ENCODE data around the gene LAMC3. TPM values are rescaled to one million over a fixed set of nuclear protein-coding genes. Genes with fewer than 3 reads are reported as not detected.

The LAMC3 gene
- total RNA-seq, 1 donor from 2014 or later, result not detected

GRCh38 chr9:130970855-130971254 lies 38.1 kb upstream of the LAMC3 start:
- Histone ChIP-seq H3K9me3 (ENCODE audit: low read depth) (no peaks in the 10 kb centered on the region), H3K4me1 (peaks cover 6% of the 10 kb centered on the region), H3K4me2 (no peak overlapping the region), H3K36me3 (no peaks in the 10 kb centered on the region), H3F3A (ENCODE audit: low read depth) (peaks cover 17% of the 10 kb centered on the region), H3K9ac (no peak overlapping the region), H4K20me1 (ENCODE audit: low read depth) (no peaks in the 10 kb centered on the region), H3K27ac (no peak overlapping the region), H3K79me2 (ENCODE audit: low read depth) (no peaks in the 10 kb centered on the region), H3K4me3 (no peak overlapping the region), H2AFZ (replicated peaks) (peak overlapping the region; percentile 73), H3K27me3 (no peaks in the 10 kb centered on the region)
- Mint-ChIP-seq H3K27ac (no peak overlapping the region), H3K36me3 (no peaks in the 10 kb centered on the region), H3K4me3 (no peak overlapping the region), H3K27me3 (ENCODE audit: insufficient read depth, low read depth) (peaks cover 14% of the 10 kb centered on the region), H3K4me1 (peaks cover 25% of the 10 kb centered on the region), H3K9me3 (no peaks in the 10 kb centered on the region)
- DNase-seq (ENCODE audit: low spot score), result no peak
- no peak for TF ChIP-seq CTCF (IDR thresholded peaks at IDR 0.05)
- no peak for TF ChIP-seq EZH2phosphoT487 (IDR thresholded peaks at IDR 0.05)
- no peak for TF ChIP-seq EZH2 (IDR thresholded peaks at IDR 0.05)

GRCh38 chr9:130971294-130971849 lies 37.6 kb upstream of the LAMC3 start:
- H3K4me2 ChIP-seq, result no peak overlapping the region
- H4K20me1 ChIP-seq (ENCODE audit: low read depth), result no peaks in the 10 kb centered on the region
- H3K9me3 ChIP-seq (ENCODE audit: low read depth), result no peaks in the 10 kb centered on the region
- no peaks in the 10 kb centered on the region for H3K27me3 ChIP-seq
- DNase-seq (ENCODE audit: low spot score), result no peak
- H2AFZ ChIP-seq (replicated peaks), result peak overlapping the region; percentile 73
- Mint-ChIP-seq H3K4me1 (peaks cover 25% of the 10 kb centered on the region), H3K27me3 (ENCODE audit: insufficient read depth, low read depth) (peaks cover 14% of the 10 kb centered on the region), H3K27ac (peak overlapping the region; percentile 26), H3K4me3 (no peak overlapping the region), H3K9me3 (no peaks in the 10 kb centered on the region), H3K36me3 (no peaks in the 10 kb centered on the region)
- H3F3A ChIP-seq (ENCODE audit: low read depth), result peaks cover 17% of the 10 kb centered on the region
- no peak overlapping the region for H3K4me3 ChIP-seq
- H3K27ac ChIP-seq, result no peak overlapping the region
- no peak for TF ChIP-seq EZH2phosphoT487 (IDR thresholded peaks at IDR 0.05)
- TF ChIP-seq CTCF (IDR thresholded peaks at IDR 0.05), result no peak
- TF ChIP-seq EZH2 (IDR thresholded peaks at IDR 0.05), result no peak
- no peaks in the 10 kb centered on the region for H3K36me3 ChIP-seq
- H3K9ac ChIP-seq, result no peak overlapping the region
- H3K4me1 ChIP-seq, result peaks cover 6% of the 10 kb centered on the region
- no peaks in the 10 kb centered on the region for H3K79me2 ChIP-seq (ENCODE audit: low read depth)

GRCh38 chr9:130972277-130972956 lies 36.6 kb upstream of the LAMC3 start:
- H2AFZ ChIP-seq (replicated peaks), result no peak overlapping the region
- H3K79me2 ChIP-seq (ENCODE audit: low read depth), result no peaks in the 10 kb centered on the region
- H3K36me3 ChIP-seq, result no peaks in the 10 kb centered on the region
- peaks cover 6% of the 10 kb centered on the region for H3K4me1 ChIP-seq
- peaks cover 17% of the 10 kb centered on the region for H3F3A ChIP-seq (ENCODE audit: low read depth)
- peak overlapping the region; percentile 4 for H3K27ac Mint-ChIP-seq
- H3K27me3 ChIP-seq, result no peaks in the 10 kb centered on the region
- H3K4me3 Mint-ChIP-seq, result no peak overlapping the region
- H3K36me3 Mint-ChIP-seq, result no peaks in the 10 kb centered on the region
- no peak for TF ChIP-seq EZH2 (IDR thresholded peaks at IDR 0.05)
- no peak for TF ChIP-seq CTCF (IDR thresholded peaks at IDR 0.05)
- no peak for TF ChIP-seq EZH2phosphoT487 (IDR thresholded peaks at IDR 0.05)
- H3K4me2 ChIP-seq, result no peak overlapping the region
- H3K27ac ChIP-seq, result no peak overlapping the region
- peaks cover 16% of the 10 kb centered on the region for H3K27me3 Mint-ChIP-seq (ENCODE audit: insufficient read depth, low read depth)
- no peak overlapping the region for H3K9ac ChIP-seq
- peaks cover 32% of the 10 kb centered on the region for H3K4me1 Mint-ChIP-seq
- no peak for DNase-seq (ENCODE audit: low spot score)
- no peaks in the 10 kb centered on the region for H3K9me3 ChIP-seq (ENCODE audit: low read depth)
- H4K20me1 ChIP-seq (ENCODE audit: low read depth), result no peaks in the 10 kb centered on the region
- no peak overlapping the region for H3K4me3 ChIP-seq
- H3K9me3 Mint-ChIP-seq, result no peaks in the 10 kb centered on the region

Data from neural progenitor cell (in vitro differentiated cells).